AG09319 (cell line): ENCODE results near the gene FXN.
"Not testable (repeated sequence)": the region's sequence is repeated elsewhere in the genome, so short reads cannot be mapped to it uniquely, and the experiment has no call there.

Experiments
- DNase-seq: peaks from one replicate; pipeline ENCODE4 v3.0.0-alpha.2; 2010; ENCODE audit warnings: low read depth; ENCODE audit errors: extremely low read depth
- TF ChIP-seq, protein P1 (sequence below): IDR thresholded peaks from 2 replicates; pipeline ENCODE4 v1.5.1; 2011; ENCODE audit warnings: low read depth, mild to moderate bottlenecking, inconsistent platforms, low read length, moderate library complexity

The FXN gene

GRCh38 chr9:69035438-69036308 is at the start of gene FXN:
Gene FXN, plus strand, starts transcription at chr9:69035752. Its CDS starts 31 bp downstream, at chr9:69035783.
- TF ChIP-seq, protein P1, sequence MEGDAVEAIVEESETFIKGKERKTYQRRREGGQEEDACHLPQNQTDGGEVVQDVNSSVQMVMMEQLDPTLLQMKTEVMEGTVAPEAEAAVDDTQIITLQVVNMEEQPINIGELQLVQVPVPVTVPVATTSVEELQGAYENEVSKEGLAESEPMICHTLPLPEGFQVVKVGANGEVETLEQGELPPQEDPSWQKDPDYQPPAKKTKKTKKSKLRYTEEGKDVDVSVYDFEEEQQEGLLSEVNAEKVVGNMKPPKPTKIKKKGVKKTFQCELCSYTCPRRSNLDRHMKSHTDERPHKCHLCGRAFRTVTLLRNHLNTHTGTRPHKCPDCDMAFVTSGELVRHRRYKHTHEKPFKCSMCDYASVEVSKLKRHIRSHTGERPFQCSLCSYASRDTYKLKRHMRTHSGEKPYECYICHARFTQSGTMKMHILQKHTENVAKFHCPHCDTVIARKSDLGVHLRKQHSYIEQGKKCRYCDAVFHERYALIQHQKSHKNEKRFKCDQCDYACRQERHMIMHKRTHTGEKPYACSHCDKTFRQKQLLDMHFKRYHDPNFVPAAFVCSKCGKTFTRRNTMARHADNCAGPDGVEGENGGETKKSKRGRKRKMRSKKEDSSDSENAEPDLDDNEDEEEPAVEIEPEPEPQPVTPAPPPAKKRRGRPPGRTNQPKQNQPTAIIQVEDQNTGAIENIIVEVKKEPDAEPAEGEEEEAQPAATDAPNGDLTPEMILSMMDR, result peak; percentile 99
- DNase-seq, result peak; percentile 64

- not testable (repeated sequence) for DNase-seq
These were observed 48.6 kb upstream of the FXN start for GRCh38 chr9:68986949-68987348.

- no peak for DNase-seq
- TF ChIP-seq, protein P1, result no peak
These were observed 44.1 kb upstream of the FXN start for GRCh38 chr9:68991457-68991856.

- DNase-seq, result no peak
- TF ChIP-seq, protein P1, result no peak
These were observed 39.8 kb upstream of the FXN start for GRCh38 chr9:68995776-68996175.

- TF ChIP-seq, protein P1, result no peak
- no peak for DNase-seq
These were observed 39.1 kb upstream of the FXN start for GRCh38 chr9:68996462-68996861.

GRCh38 chr9:68997666-68998065 is 37.9 kb upstream of the FXN start:
- no peak for DNase-seq
- TF ChIP-seq, protein P1, result no peak

- no peak for DNase-seq
- TF ChIP-seq, protein P1, result no peak
These were observed 37.2 kb upstream of the FXN start for GRCh38 chr9:68998385-68998784.

DNA sequence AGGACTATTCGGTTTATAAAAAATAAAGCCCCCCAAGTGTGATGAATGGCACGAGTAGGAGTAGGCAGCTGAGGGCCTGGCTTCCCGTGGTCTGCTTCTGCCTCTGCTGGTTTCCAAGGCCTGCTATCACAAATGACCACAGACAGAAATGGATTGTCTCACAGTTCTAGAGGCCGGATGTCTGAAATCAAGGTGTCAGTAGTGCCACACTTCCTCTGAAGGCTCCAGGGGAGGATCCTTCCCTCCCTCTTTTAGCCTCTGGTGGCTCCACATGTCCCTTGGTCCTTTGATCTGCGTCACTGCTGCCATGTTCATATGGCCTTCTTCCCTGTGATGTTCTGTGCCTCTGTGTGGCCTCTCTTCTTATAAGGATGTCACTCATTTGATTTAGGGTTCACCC is 36.7 kb upstream of the FXN start:
- no peak for DNase-seq
- TF ChIP-seq, protein P1, result no peak
